ENCODE measurements around the gene GLIS2. TPM values are rescaled to one million over a fixed set of nuclear protein-coding genes. Genes with fewer than 3 reads are reported as not detected.
"Not testable (repeated sequence)": the region's sequence is repeated elsewhere in the genome, so short reads cannot be mapped to it uniquely, and the experiment has no call there.

The GLIS2 gene
- total and polyA plus RNA-seq, 5 donors from 2014 or later: 0.03 TPM; not detected in 4

GRCh38 chr16:4341250-4341649, 25.4 kb downstream of the GLIS2 start:
- Mint-ChIP-seq H3K9me3 (no peaks in the 10 kb centered on the region), H3K27me3 (no peaks in the 10 kb centered on the region), H3K4me1 (peaks cover 0 to 15% (median 7%) of the 10 kb centered on the region in 4 donors), H3K27ac (peak overlapping the region in 1 of 3 donors; percentile 9), H3K36me3 (no peaks in the 10 kb centered on the region), H3K4me3 (no peak overlapping the region)
- H3K27me3 ChIP-seq (ENCODE audit: control insufficient read depth, insufficient read depth, low read length): no peaks in the 10 kb centered on the region
- no peak overlapping the region for H3K4me3 ChIP-seq (ENCODE audit: low read depth, low read length)
- peaks cover 14% of the 10 kb centered on the region for H3K36me3 ChIP-seq (ENCODE audit: control insufficient read depth, insufficient read depth, low read length)
- H3K9me3 ChIP-seq (ENCODE audit: control insufficient read depth in 2 of 2, low read length in 2 of 2): no peaks in the 10 kb centered on the region
- no peaks in the 10 kb centered on the region for H3K4me1 ChIP-seq (ENCODE audit: control insufficient read depth, insufficient read depth, low read length, poor library complexity, severe bottlenecking)
- H3K27ac ChIP-seq (ENCODE audit: insufficient read depth, low read length, poor library complexity, severe bottlenecking): no peak overlapping the region
- no peak for DNase-seq
- no peak for ATAC-seq (ENCODE audit: low read depth in 2 of 2)

GRCh38 chr16:4342866-4343744, 27.2 kb downstream of the GLIS2 start:
- H3K4me3 Mint-ChIP-seq: no peak overlapping the region
- Histone ChIP-seq H3K4me1 (ENCODE audit: control insufficient read depth, insufficient read depth, low read length, poor library complexity, severe bottlenecking) (peaks cover 3% of the 10 kb centered on the region), H3K27me3 (ENCODE audit: control insufficient read depth, insufficient read depth, low read length) (no peaks in the 10 kb centered on the region), H3K4me3 (ENCODE audit: low read depth, low read length) (no peak overlapping the region), H3K27ac (ENCODE audit: insufficient read depth, low read length, poor library complexity, severe bottlenecking) (no peak overlapping the region), H3K9me3 (ENCODE audit: control insufficient read depth in 2 of 2, low read length in 2 of 2) (no peaks in the 10 kb centered on the region), H3K36me3 (ENCODE audit: control insufficient read depth, insufficient read depth, low read length) (peaks cover 14% of the 10 kb centered on the region)
- H3K4me1 Mint-ChIP-seq: peaks cover 0 to 27% (median 17%) of the 10 kb centered on the region in 4 donors
- H3K9me3 Mint-ChIP-seq: no peaks in the 10 kb centered on the region
- ATAC-seq (ENCODE audit: low read depth in 2 of 2) (no peak), DNase-seq (no peak)
- H3K27ac Mint-ChIP-seq: peak overlapping the region in 2 of 3 donors; percentile 73 to 84
- no peaks in the 10 kb centered on the region for H3K27me3 Mint-ChIP-seq
- no peaks in the 10 kb centered on the region for H3K36me3 Mint-ChIP-seq

GRCh38 chr16:4344300-4344982, 28.6 kb downstream of the GLIS2 start:
- H3K27ac ChIP-seq (ENCODE audit: insufficient read depth, low read length, poor library complexity, severe bottlenecking): peak overlapping the region; percentile 49

GRCh38 chr16:4344983-4345835, 29.3 kb downstream of the GLIS2 start:
- ATAC-seq (ENCODE audit: low read depth in 2 of 2) (no peak), DNase-seq (no peak)
- peak overlapping the region in 1 of 3 donors; percentile 43 for H3K27ac Mint-ChIP-seq
- no peak overlapping the region for H3K27ac ChIP-seq (ENCODE audit: insufficient read depth, low read length, poor library complexity, severe bottlenecking)
- no peaks in the 10 kb centered on the region for H3K36me3 Mint-ChIP-seq
- H3K27me3 ChIP-seq (ENCODE audit: control insufficient read depth, insufficient read depth, low read length): no peaks in the 10 kb centered on the region
- H3K9me3 ChIP-seq (ENCODE audit: control insufficient read depth in 2 of 2, low read length in 2 of 2): no peaks in the 10 kb centered on the region
- peaks cover 7% of the 10 kb centered on the region for H3K36me3 ChIP-seq (ENCODE audit: control insufficient read depth, insufficient read depth, low read length)
- peaks cover 0 to 36% (median 21%) of the 10 kb centered on the region in 4 donors for H3K4me1 Mint-ChIP-seq
- H3K4me3 ChIP-seq (ENCODE audit: low read depth, low read length): no peak overlapping the region
- no peaks in the 10 kb centered on the region for H3K9me3 Mint-ChIP-seq
- no peaks in the 10 kb centered on the region for H3K27me3 Mint-ChIP-seq
- H3K4me1 ChIP-seq (ENCODE audit: control insufficient read depth, insufficient read depth, low read length, poor library complexity, severe bottlenecking): peaks cover 13% of the 10 kb centered on the region
- peak overlapping the region in 1 of 4 donors; percentile 41 for H3K4me3 Mint-ChIP-seq

More at GRCh38 chr16:4344300-4344982, 28.6 kb downstream of the GLIS2 start:
- not testable (repeated sequence) for H3K9me3 ChIP-seq (ENCODE audit: control insufficient read depth in 2 of 2, low read length in 2 of 2); H3K36me3 Mint-ChIP-seq; H3K36me3 ChIP-seq (ENCODE audit: control insufficient read depth, insufficient read depth, low read length); H3K4me1 ChIP-seq (ENCODE audit: control insufficient read depth, insufficient read depth, low read length, poor library complexity, severe bottlenecking); ATAC-seq (ENCODE audit: low read depth in 2 of 2); H3K9me3 Mint-ChIP-seq; H3K27me3 ChIP-seq (ENCODE audit: control insufficient read depth, insufficient read depth, low read length); H3K27ac Mint-ChIP-seq; DNase-seq; H3K4me3 Mint-ChIP-seq; H3K27me3 Mint-ChIP-seq; H3K4me3 ChIP-seq (ENCODE audit: low read depth, low read length)
- H3K4me1 Mint-ChIP-seq: peaks cover 0 to 31% (median 21%) of the 10 kb centered on the region in 4 donors

DNA sequence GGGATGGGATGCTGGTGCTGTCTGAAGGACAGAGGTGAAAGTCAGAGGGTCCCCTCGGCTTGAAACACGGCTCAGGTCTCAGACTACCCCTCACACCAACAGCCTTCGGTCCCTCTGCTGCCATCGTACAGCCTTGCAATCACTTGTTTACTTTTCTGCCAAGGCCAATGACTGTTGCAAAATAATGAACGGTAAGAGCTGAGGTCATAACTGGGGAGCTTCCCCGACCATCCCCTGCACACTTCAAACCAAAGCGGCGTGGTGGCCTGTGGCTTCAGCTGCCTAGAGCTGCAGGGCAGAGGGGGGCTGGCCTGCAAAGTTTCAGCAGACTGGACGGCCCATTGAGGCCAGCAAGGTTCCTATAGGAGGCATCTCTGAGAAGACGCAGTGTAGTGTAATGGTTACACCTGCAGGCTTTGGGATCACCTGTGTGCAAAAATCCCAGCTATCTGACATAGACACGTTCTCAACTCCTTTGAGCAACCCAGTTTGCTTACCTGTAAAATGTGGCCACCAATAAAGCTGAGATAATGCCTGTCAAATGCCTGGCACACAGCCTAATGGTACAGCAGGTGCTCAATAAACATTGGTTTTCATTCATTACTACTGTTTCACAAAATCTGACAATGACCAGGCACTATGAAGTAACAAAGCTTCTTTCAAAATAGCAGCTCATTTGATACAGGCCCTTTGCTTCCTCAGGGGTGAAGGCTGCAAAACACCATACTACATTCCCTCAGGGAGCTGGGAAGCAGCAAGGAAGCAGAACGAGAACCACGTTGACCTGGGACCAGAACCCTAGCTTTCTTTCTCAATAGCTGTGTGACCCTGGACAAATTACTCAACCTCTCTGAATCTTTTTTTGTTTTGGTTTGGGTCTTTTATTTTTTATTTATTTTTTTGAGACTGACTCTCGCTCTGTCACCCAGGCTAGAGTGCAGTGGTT, 30.2 kb downstream of the GLIS2 start:
- peaks cover 20% of the 10 kb centered on the region for H3K4me1 ChIP-seq (ENCODE audit: control insufficient read depth, insufficient read depth, low read length, poor library complexity, severe bottlenecking)
- H3K9me3 Mint-ChIP-seq: no peaks in the 10 kb centered on the region
- DNase-seq (no peak), ATAC-seq (ENCODE audit: low read depth in 2 of 2) (no peak)
- H3K4me3 ChIP-seq (ENCODE audit: low read depth, low read length): no peak overlapping the region
- H3K27me3 Mint-ChIP-seq: no peaks in the 10 kb centered on the region
- H3K9me3 ChIP-seq (ENCODE audit: control insufficient read depth in 2 of 2, low read length in 2 of 2): no peaks in the 10 kb centered on the region
- H3K27ac ChIP-seq (ENCODE audit: insufficient read depth, low read length, poor library complexity, severe bottlenecking): no peak overlapping the region
- peak overlapping the region in 1 of 4 donors; percentile 59 for H3K4me3 Mint-ChIP-seq
- H3K27me3 ChIP-seq (ENCODE audit: control insufficient read depth, insufficient read depth, low read length): no peaks in the 10 kb centered on the region
- H3K4me1 Mint-ChIP-seq: peaks cover 0 to 42% (median 26%) of the 10 kb centered on the region in 4 donors
- peak overlapping the region in 1 of 3 donors; percentile 71 for H3K27ac Mint-ChIP-seq
- H3K36me3 Mint-ChIP-seq: no peaks in the 10 kb centered on the region
- no peaks in the 10 kb centered on the region for H3K36me3 ChIP-seq (ENCODE audit: control insufficient read depth, insufficient read depth, low read length)

GRCh38 chr16:4347010-4347409, 31.1 kb downstream of the GLIS2 start:
- H3K36me3 ChIP-seq (ENCODE audit: control insufficient read depth, insufficient read depth, low read length): no peaks in the 10 kb centered on the region
- no peaks in the 10 kb centered on the region for H3K27me3 ChIP-seq (ENCODE audit: control insufficient read depth, insufficient read depth, low read length)
- H3K27me3 Mint-ChIP-seq: no peaks in the 10 kb centered on the region
- peaks cover 25% of the 10 kb centered on the region for H3K4me1 ChIP-seq (ENCODE audit: control insufficient read depth, insufficient read depth, low read length, poor library complexity, severe bottlenecking)
- H3K9me3 Mint-ChIP-seq: no peaks in the 10 kb centered on the region
- ATAC-seq (ENCODE audit: low read depth in 2 of 2) (no peak), DNase-seq (no peak)
- peak overlapping the region in 2 of 4 donors; percentile 56 to 82 for H3K4me3 Mint-ChIP-seq
- no peaks in the 10 kb centered on the region for H3K9me3 ChIP-seq (ENCODE audit: control insufficient read depth in 2 of 2, low read length in 2 of 2)
- peak overlapping the region in 2 of 3 donors; percentile 48 to 55 for H3K27ac Mint-ChIP-seq
- no peak overlapping the region for H3K4me3 ChIP-seq (ENCODE audit: low read depth, low read length)
- no peaks in the 10 kb centered on the region for H3K36me3 Mint-ChIP-seq
- H3K4me1 Mint-ChIP-seq: peaks cover 0 to 51% (median 30%) of the 10 kb centered on the region in 4 donors
- no peak overlapping the region for H3K27ac ChIP-seq (ENCODE audit: insufficient read depth, low read length, poor library complexity, severe bottlenecking)
